Measurements from ENCODE around the gene SIGLEC10.

SIGLEC10 gene

DNA sequence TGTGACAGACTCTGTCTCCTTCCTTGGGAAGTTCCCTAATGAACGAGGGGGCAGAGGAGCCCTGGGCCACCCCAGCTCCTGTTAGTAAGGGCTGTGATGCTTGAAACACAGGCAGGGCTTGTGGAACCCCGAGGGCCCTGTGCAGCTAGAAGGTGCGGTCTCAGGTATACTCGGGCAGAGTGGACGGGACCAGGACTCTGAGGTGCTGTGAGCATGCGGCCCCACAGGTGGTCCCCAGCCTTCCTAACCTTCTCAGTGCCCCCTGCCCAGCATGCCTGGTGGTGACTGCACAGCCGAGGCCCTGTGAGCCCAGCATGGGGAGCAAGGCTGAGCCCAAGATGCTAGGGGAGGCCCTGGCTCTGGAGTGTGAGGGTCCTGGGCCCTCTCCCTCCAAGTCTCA is 44.8 kb upstream of the SIGLEC10 start:
- Histone ChIP-seq H3K36me3 (ENCODE audit: control insufficient read depth in 1 of 2, insufficient read depth in 2 of 2, low read length in 2 of 2) (no peaks in the 10 kb centered on the region), H3K9me3 (ENCODE audit: insufficient read depth, low read depth, low read length) (peaks cover 17% of the 10 kb centered on the region), H3K9ac (ENCODE audit: low read length) (no peak overlapping the region), H2BK120ac (ENCODE audit: insufficient read depth, low read length, poor library complexity) (no peak overlapping the region), H3K4me2 (ENCODE audit: low read length) (no peak overlapping the region), H2AK5ac (ENCODE audit: low read length) (no peak overlapping the region), H2BK12ac (ENCODE audit: low read length) (no peak overlapping the region), H3K18ac (ENCODE audit: low read length) (no peak overlapping the region), H3K27ac (ENCODE audit: low read depth, low read length) (no peak overlapping the region), H3K79me2 (ENCODE audit: control insufficient read depth, insufficient read depth, low read length, poor library complexity) (no peaks in the 10 kb centered on the region), H3K4me3 (ENCODE audit: low read depth, low read length) (no peak overlapping the region), H3K23ac (ENCODE audit: low read length) (no peak overlapping the region), H3K27me3 (ENCODE audit: insufficient read depth, low read length) (no peaks in the 10 kb centered on the region), H4K12ac (ENCODE audit: low read depth, low read length) (no peak overlapping the region), H3K4me1 (ENCODE audit: control insufficient read depth in 1 of 2, insufficient read depth in 2 of 2, low read length in 2 of 2) (no peaks in the 10 kb centered on the region), H4K8ac (ENCODE audit: low read depth, low read length) (no peak overlapping the region), H2AFZ (ENCODE audit: insufficient read depth, low read length, poor library complexity) (no peak overlapping the region), H3K14ac (ENCODE audit: low read length) (no peak overlapping the region), H3K4ac (ENCODE audit: low read depth, low read length) (no peak overlapping the region), H2BK5ac (ENCODE audit: low read depth, low read length, poor library complexity) (no peak overlapping the region), H3K79me1 (ENCODE audit: low read length) (peaks cover 1% of the 10 kb centered on the region), H4K91ac (ENCODE audit: low read depth, low read length) (no peak overlapping the region)
- DNase-seq, result no peak
- WGBS (ENCODE audit: extremely low coverage, insufficient coverage, insufficient read length), result no CpG with 5 or more reads among the region's 7 CpGs

DNA sequence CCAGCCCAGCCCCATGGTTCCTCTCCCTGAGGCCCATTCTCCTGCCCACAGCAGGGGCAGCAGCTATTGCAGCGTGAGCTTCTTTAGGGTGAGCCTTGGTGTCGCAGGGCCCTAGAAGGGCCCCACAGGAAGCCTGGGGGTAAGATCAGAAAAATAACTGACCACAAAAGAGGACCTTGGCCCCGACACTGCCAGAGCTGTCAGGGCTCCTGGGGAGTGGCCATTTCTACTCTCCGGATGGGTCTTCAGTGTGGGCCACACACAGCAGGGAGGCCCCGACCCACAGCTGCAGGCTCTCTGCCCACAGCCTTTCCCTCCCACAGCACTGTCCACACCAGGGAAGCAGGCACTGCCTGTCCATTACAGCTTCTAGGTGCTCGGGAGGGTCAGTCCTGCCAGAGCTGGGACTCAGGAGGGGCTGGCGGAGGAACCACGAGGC is 44.3 kb upstream of the SIGLEC10 start:
- no CpG with 5 or more reads among the region's 8 CpGs for WGBS (ENCODE audit: extremely low coverage, insufficient coverage, insufficient read length)
- Histone ChIP-seq H2BK5ac (ENCODE audit: low read depth, low read length, poor library complexity) (no peak overlapping the region), H3K18ac (ENCODE audit: low read length) (no peak overlapping the region)

GRCh38 chr19:51460164-51460992 is 42.9 kb upstream of the SIGLEC10 start:
- peaks cover 1% of the 10 kb centered on the region for H3K79me1 ChIP-seq (ENCODE audit: low read length)
- H4K12ac ChIP-seq (ENCODE audit: low read depth, low read length), result peak overlapping the region; percentile 68
- H3K36me3 ChIP-seq (ENCODE audit: control insufficient read depth in 1 of 2, insufficient read depth in 2 of 2, low read length in 2 of 2), result no peaks in the 10 kb centered on the region
- no peaks in the 10 kb centered on the region for H3K79me2 ChIP-seq (ENCODE audit: control insufficient read depth, insufficient read depth, low read length, poor library complexity)
- H3K9ac ChIP-seq (ENCODE audit: low read length), result no peak overlapping the region
- peak overlapping the region; percentile 25 for H3K4me2 ChIP-seq (ENCODE audit: low read length)
- H3K4me3 ChIP-seq (ENCODE audit: low read depth, low read length), result no peak overlapping the region
- H3K4me1 ChIP-seq (ENCODE audit: control insufficient read depth in 1 of 2, insufficient read depth in 2 of 2, low read length in 2 of 2), result no peaks in the 10 kb centered on the region
- no peak overlapping the region for H3K14ac ChIP-seq (ENCODE audit: low read length)
- H3K4ac ChIP-seq (ENCODE audit: low read depth, low read length), result no peak overlapping the region
- H2AK5ac ChIP-seq (ENCODE audit: low read length), result no peak overlapping the region
- H4K8ac ChIP-seq (ENCODE audit: low read depth, low read length), result peak overlapping the region; percentile 77
- H2AFZ ChIP-seq (ENCODE audit: insufficient read depth, low read length, poor library complexity), result peak overlapping the region; percentile 8
- DNase-seq, result peak in 1 of 2 donors; percentile 21
- H3K9me3 ChIP-seq (ENCODE audit: insufficient read depth, low read depth, low read length), result peaks cover 24% of the 10 kb centered on the region
- H2BK5ac ChIP-seq (ENCODE audit: low read depth, low read length, poor library complexity), result no peak overlapping the region
- no peaks in the 10 kb centered on the region for H3K27me3 ChIP-seq (ENCODE audit: insufficient read depth, low read length)
- H2BK12ac ChIP-seq (ENCODE audit: low read length), result no peak overlapping the region
- H4K91ac ChIP-seq (ENCODE audit: low read depth, low read length), result no peak overlapping the region
- H3K18ac ChIP-seq (ENCODE audit: low read length), result no peak overlapping the region
- H2BK120ac ChIP-seq (ENCODE audit: insufficient read depth, low read length, poor library complexity), result no peak overlapping the region
- WGBS (ENCODE audit: extremely low coverage, insufficient coverage, insufficient read length), result no CpG with 5 or more reads among the region's 13 CpGs
- no peak overlapping the region for H3K23ac ChIP-seq (ENCODE audit: low read length)
- no peak overlapping the region for H3K27ac ChIP-seq (ENCODE audit: low read depth, low read length)

More for the DNA sequence above, 44.3 kb upstream of the SIGLEC10 start:
- no peak overlapping the region for H3K9ac ChIP-seq (ENCODE audit: low read length)
- no peak overlapping the region for H3K27ac ChIP-seq (ENCODE audit: low read depth, low read length)
- no peak overlapping the region for H2BK120ac ChIP-seq (ENCODE audit: insufficient read depth, low read length, poor library complexity)
- no peak overlapping the region for H4K12ac ChIP-seq (ENCODE audit: low read depth, low read length)
- no peak overlapping the region for H3K14ac ChIP-seq (ENCODE audit: low read length)
- H3K4me3 ChIP-seq (ENCODE audit: low read depth, low read length), result no peak overlapping the region
- no peak overlapping the region for H2BK12ac ChIP-seq (ENCODE audit: low read length)
- H2AFZ ChIP-seq (ENCODE audit: insufficient read depth, low read length, poor library complexity), result no peak overlapping the region
- H4K8ac ChIP-seq (ENCODE audit: low read depth, low read length), result no peak overlapping the region
- no peaks in the 10 kb centered on the region for H3K4me1 ChIP-seq (ENCODE audit: control insufficient read depth in 1 of 2, insufficient read depth in 2 of 2, low read length in 2 of 2)
- H3K23ac ChIP-seq (ENCODE audit: low read length), result no peak overlapping the region
- H3K4ac ChIP-seq (ENCODE audit: low read depth, low read length), result no peak overlapping the region
- no peaks in the 10 kb centered on the region for H3K36me3 ChIP-seq (ENCODE audit: control insufficient read depth in 1 of 2, insufficient read depth in 2 of 2, low read length in 2 of 2)
- H3K4me2 ChIP-seq (ENCODE audit: low read length), result no peak overlapping the region
- H3K79me2 ChIP-seq (ENCODE audit: control insufficient read depth, insufficient read depth, low read length, poor library complexity), result no peaks in the 10 kb centered on the region
- H4K91ac ChIP-seq (ENCODE audit: low read depth, low read length), result no peak overlapping the region
- no peak for DNase-seq
- peaks cover 21% of the 10 kb centered on the region for H3K9me3 ChIP-seq (ENCODE audit: insufficient read depth, low read depth, low read length)
- H3K27me3 ChIP-seq (ENCODE audit: insufficient read depth, low read length), result no peaks in the 10 kb centered on the region
- H3K79me1 ChIP-seq (ENCODE audit: low read length), result peaks cover 1% of the 10 kb centered on the region
- no peak overlapping the region for H2AK5ac ChIP-seq (ENCODE audit: low read length)

DNA sequence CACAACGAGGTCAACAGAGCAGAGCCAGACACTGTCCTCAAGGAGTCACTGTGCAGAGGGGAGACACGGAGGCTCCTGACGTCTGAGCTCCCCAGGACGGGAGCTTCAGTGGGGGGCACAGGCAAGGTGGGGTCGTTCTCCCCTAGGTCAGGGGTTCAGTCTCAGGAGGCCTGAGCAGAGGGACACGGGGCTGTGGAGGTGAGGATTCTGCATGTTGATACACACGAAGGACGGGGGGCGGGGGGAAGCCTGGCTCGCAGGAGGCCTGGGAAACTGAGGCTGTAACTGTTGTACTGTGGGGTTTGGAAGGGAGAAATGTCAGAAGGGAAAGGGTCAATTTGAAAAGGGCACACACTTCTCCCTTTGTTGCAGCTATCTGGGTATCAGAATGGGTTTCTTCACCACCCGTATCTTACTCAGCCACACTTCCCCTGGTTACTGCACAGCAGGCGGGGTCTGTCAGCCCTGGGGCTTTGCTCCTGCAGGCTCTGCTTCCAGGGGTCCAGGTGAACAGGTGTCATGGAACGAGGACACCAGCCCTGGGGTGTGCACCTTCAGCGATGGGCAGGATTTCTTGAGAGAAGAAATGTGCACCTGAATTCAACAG is 41.6 kb upstream of the SIGLEC10 start:
- H3K18ac ChIP-seq (ENCODE audit: low read length), result no peak overlapping the region
- H2AK5ac ChIP-seq (ENCODE audit: low read length), result no peak overlapping the region
- H3K4me3 ChIP-seq (ENCODE audit: low read depth, low read length), result no peak overlapping the region
- H3K27ac ChIP-seq (ENCODE audit: low read depth, low read length), result no peak overlapping the region
- no peak overlapping the region for H4K8ac ChIP-seq (ENCODE audit: low read depth, low read length)
- no peak overlapping the region for H2AFZ ChIP-seq (ENCODE audit: insufficient read depth, low read length, poor library complexity)
- H3K4ac ChIP-seq (ENCODE audit: low read depth, low read length), result no peak overlapping the region
- H2BK5ac ChIP-seq (ENCODE audit: low read depth, low read length, poor library complexity), result no peak overlapping the region
- no peak overlapping the region for H2BK120ac ChIP-seq (ENCODE audit: insufficient read depth, low read length, poor library complexity)
- no peak overlapping the region for H4K91ac ChIP-seq (ENCODE audit: low read depth, low read length)
- no peak overlapping the region for H3K23ac ChIP-seq (ENCODE audit: low read length)
- no peak overlapping the region for H3K9ac ChIP-seq (ENCODE audit: low read length)
- no peaks in the 10 kb centered on the region for H3K4me1 ChIP-seq (ENCODE audit: control insufficient read depth in 1 of 2, insufficient read depth in 2 of 2, low read length in 2 of 2)
- no peak for DNase-seq
- H4K12ac ChIP-seq (ENCODE audit: low read depth, low read length), result no peak overlapping the region
- H3K14ac ChIP-seq (ENCODE audit: low read length), result no peak overlapping the region
- H3K27me3 ChIP-seq (ENCODE audit: insufficient read depth, low read length), result no peaks in the 10 kb centered on the region
- peaks cover 29% of the 10 kb centered on the region for H3K9me3 ChIP-seq (ENCODE audit: insufficient read depth, low read depth, low read length)
- H3K79me2 ChIP-seq (ENCODE audit: control insufficient read depth, insufficient read depth, low read length, poor library complexity), result no peaks in the 10 kb centered on the region
- no peak overlapping the region for H2BK12ac ChIP-seq (ENCODE audit: low read length)
- H3K36me3 ChIP-seq (ENCODE audit: control insufficient read depth in 1 of 2, insufficient read depth in 2 of 2, low read length in 2 of 2), result no peaks in the 10 kb centered on the region
- H3K79me1 ChIP-seq (ENCODE audit: low read length), result peaks cover 1% of the 10 kb centered on the region
- no CpG with 5 or more reads among the region's 14 CpGs for WGBS (ENCODE audit: extremely low coverage, insufficient coverage, insufficient read length)
- H3K4me2 ChIP-seq (ENCODE audit: low read length), result no peak overlapping the region

All from trophoblast cell (in vitro differentiated cells and primary cell).